K562 (cell line): ENCODE results near the gene MTO1. TPM values are rescaled to one million over a fixed set of nuclear protein-coding genes. Genes with fewer than 3 reads are reported as not detected.

Experiments
- CHD1 ChIP-seq: fragments of 200-600 bp; sonication (generic); IDR thresholded peaks from one replicate; pipeline ENCODE4 v1.6.1; 2012; ENCODE audit warnings: mild to moderate bottlenecking, moderate library complexity, low read length, inconsistent platforms
- COPS2 ChIP-seq: fragments of 450-650 bp; conservative IDR thresholded peaks from 2 replicates; pipeline ENCODE4 v1.6.1; 2016; ENCODE audit warnings: mild to moderate bottlenecking, moderate library complexity
- ELF2 ChIP-seq: fragments of 250-450 bp; sonication (Bioruptor Pico); IDR thresholded peaks from 2 replicates; pipeline ENCODE4 v1.5.0; 2021; ENCODE audit warnings: mild to moderate bottlenecking
- KDM5B ChIP-seq: fragments of 200-600 bp; sonication (generic); IDR thresholded peaks from 2 replicates; pipeline ENCODE4 v1.6.1; 2012; ENCODE audit warnings: low read depth, mild to moderate bottlenecking, moderate library complexity, low read length, control low read depth, inconsistent platforms; ENCODE audit not compliant: insufficient replicate concordance
- KLF16 ChIP-seq: IDR thresholded peaks from 2 replicates; pipeline ENCODE4 v1.6.1; 2016; ENCODE audit warnings: antibody characterized with exemption
- RBM14 ChIP-seq: fragments of 200-400 bp; formaldehyde crosslinking; IDR thresholded peaks from 2 replicates; pipeline ENCODE4 v1.6.1; 2018; ENCODE audit warnings: low read depth, mild to moderate bottlenecking, low read length, moderate library complexity, borderline replicate concordance; ENCODE audit not compliant: insufficient read depth
- RHOXF2B ChIP-seq: fragments of 250-450 bp; sonication (Bioruptor Pico); conservative IDR thresholded peaks from 2 replicates; pipeline ENCODE4 v1.5.1; 2021
- SMARCB1 ChIP-seq: IDR thresholded peaks from 2 replicates; pipeline ENCODE4 v1.6.1; 2011; ENCODE audit warnings: improper control_type of control experiment, low read depth; ENCODE audit not compliant: insufficient read length
- SOX6 ChIP-seq: fragments of 450-650 bp; IDR thresholded peaks from 2 replicates; pipeline ENCODE4 v1.6.1; 2014; ENCODE audit warnings: mild to moderate bottlenecking
- STAG1 ChIP-seq: sonication (generic); formaldehyde crosslinking; IDR thresholded peaks from 2 replicates; pipeline ENCODE4 v1.5.0; 2020; ENCODE audit warnings: missing genetic modification reagents, borderline replicate concordance
- TEAD2 ChIP-seq: fragments of 450-650 bp; IDR thresholded peaks from 2 replicates; pipeline ENCODE4 v1.6.1; 2016; ENCODE audit warnings: missing genetic modification characterization, control low read depth, missing compliant biosample characterization
- ZBTB8A ChIP-seq: fragments of 450-650 bp; IDR thresholded peaks from 2 replicates; pipeline ENCODE4 v1.6.1; 2018; ENCODE audit warnings: mild to moderate bottlenecking, moderate library complexity; ENCODE audit not compliant: partially characterized antibody
- ZNF586 ChIP-seq: fragments of 450-650 bp; formaldehyde crosslinking; conservative IDR thresholded peaks from 2 replicates; pipeline ENCODE4 v1.4.0; 2020; ENCODE audit warnings: mild to moderate bottlenecking, moderate library complexity
- ZNF707 ChIP-seq: fragments of 250-450 bp; sonication (Bioruptor Pico); conservative IDR thresholded peaks from 2 replicates; pipeline ENCODE4 v1.8.0; 2022; ENCODE audit warnings: inconsistent platforms, mild to moderate bottlenecking, moderate library complexity
- ZSCAN29 ChIP-seq: fragments of 450-650 bp; IDR thresholded peaks from 2 replicates; pipeline ENCODE4 v1.6.1; 2017
- polyA plus RNA-seq, 8 experiments: library from polyadenylated mRNA; depleted of rRNA in 4 of 8; stranded (reverse) in 5 of 8; unstranded in 3 of 8; fragments of >200 nt; fragmentation: Nextera tagmentation in 2 of 8; fragmentation: Illumina TruSeq in 1 of 8; extraction: Ambion mirVana in 2 of 8; extraction: Trizol in 1 of 8; gene quantifications; 2 replicates each; pipeline versions ENCODE4 v1.2.1 to v1.2.3, GENCODE V29; 2011 to 2014; ENCODE audit warnings: inconsistent platforms in 1 of 8, missing spikeins in 1 of 8
- total RNA-seq, 7 experiments: library from RNA; depleted of rRNA in 6 of 7; stranded (reverse); fragments of >200 nt in 6 of 7; fragmentation: Illumina TruSeq in 2 of 7; extraction: Trizol in 2 of 7; gene quantifications; 2 replicates each; pipeline versions ENCODE4 v1.2.1 to v1.2.3, GENCODE V29; 2011 to 2021; ENCODE audit warnings: low replicate concordance in 1 of 7
- TF ChIP-seq, protein P1 (sequence below), 3 experiments: fragments of 200-800 bp in 1 of 3; fragments of 250-450 bp in 1 of 3; fragments of 450-650 bp in 1 of 3; sonication (Bioruptor Pico) in 1 of 3; sonication (Bioruptor generic) in 1 of 3; formaldehyde crosslinking in 1 of 3; IDR thresholded peaks; 2 replicates each; pipeline versions ENCODE4 v1.6.1 to v1.8.0; 2016 to 2022; ENCODE audit warnings: mild to moderate bottlenecking in 2 of 3, missing genetic modification characterization in 2 of 3, missing compliant biosample characterization in 1 of 3, moderate library complexity in 1 of 3
- TF ChIP-seq, protein P2 (sequence below): fragments of 250-450 bp; sonication (Bioruptor Pico); IDR thresholded peaks from 2 replicates; pipeline ENCODE4 v1.5.0; 2020; ENCODE audit warnings: mild to moderate bottlenecking, borderline replicate concordance
- TF ChIP-seq, protein P3 (sequence below): fragments of 450-650 bp; IDR thresholded peaks from 2 replicates; pipeline ENCODE4 v1.7.0; 2016; ENCODE audit warnings: borderline replicate concordance
- TF ChIP-seq, protein P4 (sequence below): fragments of 450-650 bp; formaldehyde crosslinking; IDR thresholded peaks from 2 replicates; pipeline ENCODE4 v1.4.0; 2022; ENCODE audit warnings: missing genetic modification characterization

The MTO1 gene
- total and polyA plus RNA-seq, 9 of the 15 experiments (the other 6 are each of a cell fraction or from before 2014, with no cell fraction given) = 33.4 to 62.3 (median 50.6) TPM

DNA sequence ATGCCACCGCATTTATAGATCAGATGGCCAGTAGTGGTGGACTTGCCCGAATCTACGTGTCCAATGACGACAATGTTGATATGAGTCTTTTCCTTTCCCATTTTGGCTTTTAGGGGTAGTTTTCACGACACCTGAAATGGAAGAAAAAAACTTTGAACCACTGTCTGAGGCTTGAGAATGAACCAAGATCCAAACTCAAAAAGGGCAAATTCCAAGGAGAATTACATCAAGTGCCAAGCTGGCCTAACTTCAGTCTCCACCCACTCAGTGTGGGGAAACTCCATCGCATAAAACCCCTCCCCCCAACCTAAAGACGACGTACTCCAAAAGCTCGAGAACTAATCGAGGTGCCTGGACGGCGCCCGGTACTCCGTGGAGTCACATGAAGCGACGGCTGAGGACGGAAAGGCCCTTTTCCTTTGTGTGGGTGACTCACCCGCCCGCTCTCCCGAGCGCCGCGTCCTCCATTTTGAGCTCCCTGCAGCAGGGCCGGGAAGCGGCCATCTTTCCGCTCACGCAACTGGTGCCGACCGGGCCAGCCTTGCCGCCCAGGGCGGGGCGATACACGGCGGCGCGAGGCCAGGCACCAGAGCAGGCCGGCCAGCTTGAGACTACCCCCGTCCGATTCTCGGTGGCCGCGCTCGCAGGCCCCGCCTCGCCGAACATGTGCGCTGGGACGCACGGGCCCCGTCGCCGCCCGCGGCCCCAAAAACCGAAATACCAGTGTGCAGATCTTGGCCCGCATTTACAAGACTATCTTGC is 58.6 kb downstream of the MTO1 start (continued):
- TF ChIP-seq, protein P1, sequence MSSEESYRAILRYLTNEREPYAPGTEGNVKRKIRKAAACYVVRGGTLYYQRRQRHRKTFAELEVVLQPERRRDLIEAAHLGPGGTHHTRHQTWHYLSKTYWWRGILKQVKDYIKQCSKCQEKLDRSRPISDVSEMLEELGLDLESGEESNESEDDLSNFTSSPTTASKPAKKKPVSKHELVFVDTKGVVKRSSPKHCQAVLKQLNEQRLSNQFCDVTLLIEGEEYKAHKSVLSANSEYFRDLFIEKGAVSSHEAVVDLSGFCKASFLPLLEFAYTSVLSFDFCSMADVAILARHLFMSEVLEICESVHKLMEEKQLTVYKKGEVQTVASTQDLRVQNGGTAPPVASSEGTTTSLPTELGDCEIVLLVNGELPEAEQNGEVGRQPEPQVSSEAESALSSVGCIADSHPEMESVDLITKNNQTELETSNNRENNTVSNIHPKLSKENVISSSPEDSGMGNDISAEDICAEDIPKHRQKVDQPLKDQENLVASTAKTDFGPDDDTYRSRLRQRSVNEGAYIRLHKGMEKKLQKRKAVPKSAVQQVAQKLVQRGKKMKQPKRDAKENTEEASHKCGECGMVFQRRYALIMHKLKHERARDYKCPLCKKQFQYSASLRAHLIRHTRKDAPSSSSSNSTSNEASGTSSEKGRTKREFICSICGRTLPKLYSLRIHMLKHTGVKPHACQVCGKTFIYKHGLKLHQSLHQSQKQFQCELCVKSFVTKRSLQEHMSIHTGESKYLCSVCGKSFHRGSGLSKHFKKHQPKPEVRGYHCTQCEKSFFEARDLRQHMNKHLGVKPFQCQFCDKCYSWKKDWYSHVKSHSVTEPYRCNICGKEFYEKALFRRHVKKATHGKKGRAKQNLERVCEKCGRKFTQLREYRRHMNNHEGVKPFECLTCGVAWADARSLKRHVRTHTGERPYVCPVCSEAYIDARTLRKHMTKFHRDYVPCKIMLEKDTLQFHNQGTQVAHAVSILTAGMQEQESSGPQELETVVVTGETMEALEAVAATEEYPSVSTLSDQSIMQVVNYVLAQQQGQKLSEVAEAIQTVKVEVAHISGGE (CRISPR knock-in tag; IDR thresholded peaks at IDR 0.05) = peak in 1 of 3 experiments; percentile 63; a peak in 1 of 6 replicates
- TF ChIP-seq ZNF586 (CRISPR knock-in tag) (0 out of 2 replicates have a peak, but pooled peaks have one; percentile 20), SOX6 (no peak), RHOXF2B (no peak), TEAD2 (tag) (no peak), SMARCB1 (no peak), RBM14 (peak; percentile 99; the same call in 1 of the 2 replicates), KDM5B (no peak), CHD1 (peak; percentile 99), STAG1 (peak; percentile 22; the same call in 1 of the 2 replicates), ELF2 (CRISPR knock-in tag) (0 out of 2 replicates have a peak, but pooled peaks have one; percentile 65), COPS2 (no peak), ZNF707 (CRISPR knock-in tag) (no peak), ZBTB8A (no peak), KLF16 (no peak), ZSCAN29 (no peak)
- TF ChIP-seq, protein P2, sequence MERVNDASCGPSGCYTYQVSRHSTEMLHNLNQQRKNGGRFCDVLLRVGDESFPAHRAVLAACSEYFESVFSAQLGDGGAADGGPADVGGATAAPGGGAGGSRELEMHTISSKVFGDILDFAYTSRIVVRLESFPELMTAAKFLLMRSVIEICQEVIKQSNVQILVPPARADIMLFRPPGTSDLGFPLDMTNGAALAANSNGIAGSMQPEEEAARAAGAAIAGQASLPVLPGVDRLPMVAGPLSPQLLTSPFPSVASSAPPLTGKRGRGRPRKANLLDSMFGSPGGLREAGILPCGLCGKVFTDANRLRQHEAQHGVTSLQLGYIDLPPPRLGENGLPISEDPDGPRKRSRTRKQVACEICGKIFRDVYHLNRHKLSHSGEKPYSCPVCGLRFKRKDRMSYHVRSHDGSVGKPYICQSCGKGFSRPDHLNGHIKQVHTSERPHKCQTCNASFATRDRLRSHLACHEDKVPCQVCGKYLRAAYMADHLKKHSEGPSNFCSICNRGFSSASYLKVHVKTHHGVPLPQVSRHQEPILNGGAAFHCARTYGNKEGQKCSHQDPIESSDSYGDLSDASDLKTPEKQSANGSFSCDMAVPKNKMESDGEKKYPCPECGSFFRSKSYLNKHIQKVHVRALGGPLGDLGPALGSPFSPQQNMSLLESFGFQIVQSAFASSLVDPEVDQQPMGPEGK = no peak
- TF ChIP-seq, protein P3, sequence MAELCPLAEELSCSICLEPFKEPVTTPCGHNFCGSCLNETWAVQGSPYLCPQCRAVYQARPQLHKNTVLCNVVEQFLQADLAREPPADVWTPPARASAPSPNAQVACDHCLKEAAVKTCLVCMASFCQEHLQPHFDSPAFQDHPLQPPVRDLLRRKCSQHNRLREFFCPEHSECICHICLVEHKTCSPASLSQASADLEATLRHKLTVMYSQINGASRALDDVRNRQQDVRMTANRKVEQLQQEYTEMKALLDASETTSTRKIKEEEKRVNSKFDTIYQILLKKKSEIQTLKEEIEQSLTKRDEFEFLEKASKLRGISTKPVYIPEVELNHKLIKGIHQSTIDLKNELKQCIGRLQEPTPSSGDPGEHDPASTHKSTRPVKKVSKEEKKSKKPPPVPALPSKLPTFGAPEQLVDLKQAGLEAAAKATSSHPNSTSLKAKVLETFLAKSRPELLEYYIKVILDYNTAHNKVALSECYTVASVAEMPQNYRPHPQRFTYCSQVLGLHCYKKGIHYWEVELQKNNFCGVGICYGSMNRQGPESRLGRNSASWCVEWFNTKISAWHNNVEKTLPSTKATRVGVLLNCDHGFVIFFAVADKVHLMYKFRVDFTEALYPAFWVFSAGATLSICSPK = no peak
- TF ChIP-seq, protein P4, sequence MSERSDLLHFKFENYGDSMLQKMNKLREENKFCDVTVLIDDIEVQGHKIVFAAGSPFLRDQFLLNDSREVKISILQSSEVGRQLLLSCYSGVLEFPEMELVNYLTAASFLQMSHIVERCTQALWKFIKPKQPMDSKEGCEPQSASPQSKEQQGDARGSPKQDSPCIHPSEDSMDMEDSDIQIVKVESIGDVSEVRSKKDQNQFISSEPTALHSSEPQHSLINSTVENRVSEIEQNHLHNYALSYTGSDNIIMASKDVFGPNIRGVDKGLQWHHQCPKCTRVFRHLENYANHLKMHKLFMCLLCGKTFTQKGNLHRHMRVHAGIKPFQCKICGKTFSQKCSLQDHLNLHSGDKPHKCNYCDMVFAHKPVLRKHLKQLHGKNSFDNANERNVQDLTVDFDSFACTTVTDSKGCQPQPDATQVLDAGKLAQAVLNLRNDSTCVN (CRISPR knock-in tag) = peak; percentile 6
